ENCODE measurements around the gene HOXB5.
A peak's percentile ranks its signal among the peaks of the same experiment; 100 is the strongest.

HOXB5 gene

DNA sequence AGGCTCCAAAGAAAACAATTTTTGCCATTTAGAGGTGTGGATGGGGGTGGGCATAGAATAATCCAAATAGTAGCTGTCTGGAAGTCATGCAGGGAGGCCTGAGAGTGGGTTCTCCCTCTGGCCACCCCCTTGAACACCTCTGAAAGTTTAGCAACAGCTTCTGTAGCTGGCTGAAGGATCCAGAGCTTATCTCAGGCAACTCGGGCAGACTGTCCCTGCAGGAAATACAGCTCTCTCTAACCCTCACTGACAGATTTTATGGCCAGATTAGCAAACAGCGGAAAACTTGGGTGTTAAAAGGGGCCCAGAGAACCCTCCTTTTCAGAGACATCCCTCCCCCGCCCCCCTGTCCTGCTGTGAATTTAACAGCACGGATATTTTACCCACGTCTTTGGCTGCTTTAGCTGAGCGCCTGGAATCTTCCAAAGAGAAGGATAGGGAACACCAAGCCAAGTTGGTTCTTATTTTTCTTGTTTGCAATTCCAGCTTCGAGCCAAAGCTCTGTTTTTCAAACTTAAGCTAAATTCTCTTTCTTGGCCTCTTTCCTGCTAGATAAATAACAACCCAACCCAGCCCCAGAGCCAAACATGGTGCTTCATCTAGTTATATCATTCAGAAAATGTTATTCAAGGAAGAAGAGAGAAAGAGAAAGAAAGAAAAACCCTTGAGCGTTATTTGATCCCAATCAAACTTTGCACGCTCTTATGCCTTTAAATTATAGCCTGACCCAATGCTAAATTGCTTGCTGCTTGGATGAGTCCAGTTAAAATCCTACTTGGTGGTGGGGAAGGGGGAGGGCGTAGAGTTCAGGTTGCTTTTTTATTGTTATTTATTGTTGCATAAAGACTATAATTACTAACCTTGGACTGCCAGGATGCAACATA lies 46.4 kb downstream of the HOXB5 start:
- DNase-seq: no peak

GRCh38 chr17:48546137-48546923 lies 47.2 kb downstream of the HOXB5 start:
- no peak for DNase-seq

- DNase-seq: no peak
These were observed 48.0 kb downstream of the HOXB5 start for GRCh38 chr17:48545539-48545938.

- DNase-seq: no peak
These were observed 48.6 kb downstream of the HOXB5 start, which contains the start of gene HOXB2 for GRCh38 chr17:48545022-48545375. TSS of gene HOXB2 (minus strand) at chr17:48545109. CDS start at chr17:48544911, 198 bp downstream.

DNA sequence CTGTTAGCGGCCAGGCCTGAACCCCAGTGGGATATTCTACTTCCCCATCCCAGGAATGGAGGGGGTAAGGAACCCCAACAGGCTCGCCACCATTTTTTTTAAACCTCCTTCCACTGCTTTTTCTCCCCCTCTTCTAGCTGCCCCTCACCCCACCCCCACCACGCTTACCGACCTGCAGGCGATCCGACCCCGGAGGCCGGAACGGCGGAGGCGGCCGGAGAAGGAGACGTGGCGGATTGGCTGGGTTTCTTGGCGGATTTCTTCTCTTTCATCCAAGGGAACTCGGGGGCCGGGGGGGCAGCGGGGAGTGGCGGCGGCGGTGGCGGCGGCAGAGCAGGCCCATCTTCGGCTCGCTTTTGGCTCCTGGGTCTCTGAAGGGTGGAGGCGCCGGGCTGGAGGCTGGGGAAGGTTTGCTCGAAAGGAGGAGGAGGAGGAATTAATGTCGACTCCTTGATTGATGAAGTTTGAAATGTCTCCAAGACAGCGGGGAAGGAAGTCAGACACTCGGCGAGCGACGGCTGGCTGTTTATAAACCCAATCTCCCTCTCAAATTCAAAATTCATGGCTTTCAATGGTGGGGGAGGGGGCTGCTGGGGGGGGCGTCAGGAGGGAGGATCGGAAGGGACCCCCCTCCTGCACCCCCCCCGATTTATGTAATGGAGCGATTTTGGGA lies 49.1 kb downstream of the HOXB5 start:
- peak; percentile 29 for DNase-seq

DNA sequence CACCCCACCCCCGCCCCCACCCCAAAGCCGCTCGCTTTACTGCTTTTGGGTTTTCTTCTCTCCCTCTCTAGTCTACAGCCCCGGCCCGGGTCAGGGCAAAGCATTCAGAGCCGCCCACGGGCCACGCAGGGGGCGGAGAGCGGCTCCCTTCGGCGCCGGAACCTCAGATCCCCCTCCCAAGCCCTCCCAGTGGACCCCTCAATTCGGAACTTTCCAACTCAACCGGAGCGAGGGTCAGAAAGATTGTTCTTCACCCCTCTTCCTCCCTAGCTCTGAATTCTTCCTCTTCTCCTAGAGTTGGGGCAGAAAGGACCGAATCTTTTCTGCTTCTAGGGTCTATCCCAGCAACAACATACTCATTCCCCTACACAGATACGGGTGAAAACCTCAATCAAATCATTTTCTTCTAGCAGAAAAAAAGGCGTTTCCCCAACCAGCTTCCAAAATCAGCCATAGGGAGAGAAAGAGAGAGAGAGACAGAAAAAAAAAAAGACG lies 49.7 kb downstream of the HOXB5 start:
- DNase-seq: no peak

- peak; percentile 49 for DNase-seq
These were observed 50.3 kb downstream of the HOXB5 start for GRCh38 chr17:48543107-48543853.

DNA sequence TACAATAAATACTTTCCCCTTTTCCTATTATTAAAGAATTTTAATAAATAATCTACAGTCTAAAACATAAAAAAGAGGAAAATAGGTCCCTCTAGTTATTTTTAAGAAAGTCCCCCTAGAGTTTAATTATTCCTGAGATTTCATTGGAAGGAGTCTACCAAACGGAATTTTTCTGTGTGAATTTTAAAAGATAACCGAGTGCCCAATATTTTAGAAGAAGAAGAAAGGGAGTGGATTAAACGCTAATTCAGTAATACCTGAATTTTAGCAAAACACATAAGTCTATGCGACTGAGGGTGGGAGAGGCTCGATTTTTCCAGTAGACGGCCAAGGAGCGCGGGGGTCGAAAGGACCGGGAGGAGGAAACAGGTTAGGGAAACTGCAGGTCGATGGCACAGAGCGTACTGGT lies 50.9 kb downstream of the HOXB5 start:
- no peak for DNase-seq

DNA sequence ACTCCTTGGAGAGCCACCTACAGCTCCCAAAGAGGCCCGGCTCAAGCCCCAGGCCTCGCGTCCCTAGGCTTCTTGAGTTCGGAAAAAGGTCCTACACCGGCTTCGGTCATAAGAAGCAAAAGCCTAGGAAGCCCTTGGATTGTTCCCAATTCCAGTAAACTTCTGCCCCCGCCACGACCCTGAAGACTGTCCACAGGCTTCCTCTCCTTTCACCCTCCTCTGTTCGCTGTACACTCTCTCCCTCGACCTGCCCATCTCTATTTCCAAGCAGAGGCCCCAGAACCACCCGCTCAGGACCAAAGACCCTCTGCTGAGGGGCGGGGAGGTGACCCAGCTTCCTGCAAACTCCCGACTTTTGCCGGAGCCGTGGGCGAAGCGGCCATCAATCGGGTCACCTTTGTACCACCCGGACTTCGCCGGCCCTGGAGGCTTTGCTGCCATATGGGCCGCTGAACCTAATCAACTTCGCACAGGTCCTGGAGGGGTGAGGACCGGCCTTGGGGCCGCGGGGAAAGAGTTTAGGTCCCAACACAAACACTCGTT lies 51.4 kb downstream of the HOXB5 start:
- DNase-seq: peak; percentile 22

DNA sequence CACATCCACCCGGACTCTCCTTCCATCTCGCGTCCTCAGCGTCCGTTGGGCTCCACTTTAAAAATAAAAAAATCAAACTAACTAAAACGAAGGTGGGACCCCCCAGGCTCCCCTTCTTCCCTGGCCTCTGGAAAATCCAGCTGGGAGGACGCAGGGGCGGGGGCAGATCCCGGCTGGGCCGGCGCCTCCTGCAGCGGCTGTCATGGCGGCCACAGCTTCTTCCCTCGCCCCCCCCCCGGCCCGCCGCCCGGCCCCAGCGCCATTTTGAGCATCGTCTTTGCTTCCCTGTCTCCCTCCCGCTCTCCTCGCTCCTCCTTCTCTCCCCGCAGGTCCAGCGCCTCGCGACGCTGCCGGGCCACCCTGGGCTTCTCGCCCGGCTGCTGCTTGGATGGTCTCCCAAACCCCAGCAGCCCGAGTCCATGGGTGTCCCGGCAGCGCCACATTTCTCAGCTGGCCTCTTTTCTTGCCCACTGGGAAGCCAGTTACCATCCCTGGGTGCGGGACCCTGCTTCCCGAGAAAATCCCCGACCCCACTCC lies 51.9 kb downstream of the HOXB5 start:
- peak; percentile 37 for DNase-seq

All from activated effector memory CD4-positive, alpha-beta T cell treated with Interleukin-2 at 50 U/mL for 16 hours (primary cell).